Measurements from ENCODE around the gene TAF1C. TPM values are rescaled to one million over a fixed set of nuclear protein-coding genes. Genes with fewer than 3 reads are reported as not detected.
A peak's percentile ranks its signal among the peaks of the same experiment; 100 is the strongest.

TAF1C gene
- total and polyA plus RNA-seq, 9 of the 15 experiments (the other 6 are each of a cell fraction or from before 2014, with no cell fraction given) = 1.5 to 74.8 (median 21.0) TPM

GRCh38 chr16:84186685-84187437 lies at the start of gene TAF1C (continued):
- TF ChIP-seq HNRNPLL (IDR thresholded peaks at IDR 0.05; ENCODE audit: low read depth, low read length, poor library complexity, severe bottlenecking) = no peak
- no peak for TF ChIP-seq ZNF592 (IDR thresholded peaks at IDR 0.05)
- no peak for TF ChIP-seq ZNF212 (CRISPR knock-in tag; IDR thresholded peaks at IDR 0.05)
- no peak for TF ChIP-seq ZBTB8A (IDR thresholded peaks at IDR 0.05; ENCODE audit: partially characterized antibody)
- no peak for TF ChIP-seq FOXA1 (IDR thresholded peaks at IDR 0.05; ENCODE audit: borderline replicate concordance)
- no peak for TF ChIP-seq MECOM (CRISPR knock-in tag; IDR thresholded peaks at IDR 0.05)
- no peak for TF ChIP-seq ZBTB34 (CRISPR knock-in tag; IDR thresholded peaks at IDR 0.05)
- TF ChIP-seq ARID1B (IDR thresholded peaks at IDR 0.05) = peak; percentile 33; the same call in 1 of the 2 replicates
- peak; percentile 47; the same call in 1 of the 2 replicates for TF ChIP-seq MXI1 (IDR thresholded peaks at IDR 0.05; ENCODE audit: low read depth, low read length)
- 0 out of 2 replicates have a peak, but pooled peaks have one; percentile 44 for TF ChIP-seq PATZ1 (CRISPR knock-in tag; IDR thresholded peaks at IDR 0.05; ENCODE audit: borderline replicate concordance)
- TF ChIP-seq HNRNPL (IDR thresholded peaks at IDR 0.05; ENCODE audit: low read depth, low read length) = peak; percentile 76; the same call in 1 of the 2 replicates
- TF ChIP-seq PKNOX1 (IDR thresholded peaks at IDR 0.05) = peak; percentile 82
- TF ChIP-seq SMAD1 (IDR thresholded peaks at IDR 0.05; ENCODE audit: low read depth, low read length, partially characterized antibody) = no peak
- TF ChIP-seq ZNF408 (CRISPR knock-in tag; IDR thresholded peaks at IDR 0.05; ENCODE audit: low read depth) = no peak
- no peak for TF ChIP-seq GTF2F1 (IDR thresholded peaks at IDR 0.05; ENCODE audit: low read depth, low read length)
- TF ChIP-seq IFI16 (CRISPR knock-in tag; IDR thresholded peaks at IDR 0.05) = no peak
- no peak for TF ChIP-seq E2F5 (CRISPR knock-in tag; IDR thresholded peaks at IDR 0.05)
- no peak for TF ChIP-seq TRIM24 (IDR thresholded peaks at IDR 0.05)
